Measurements from ENCODE around the gene FBXW8.

DNA sequence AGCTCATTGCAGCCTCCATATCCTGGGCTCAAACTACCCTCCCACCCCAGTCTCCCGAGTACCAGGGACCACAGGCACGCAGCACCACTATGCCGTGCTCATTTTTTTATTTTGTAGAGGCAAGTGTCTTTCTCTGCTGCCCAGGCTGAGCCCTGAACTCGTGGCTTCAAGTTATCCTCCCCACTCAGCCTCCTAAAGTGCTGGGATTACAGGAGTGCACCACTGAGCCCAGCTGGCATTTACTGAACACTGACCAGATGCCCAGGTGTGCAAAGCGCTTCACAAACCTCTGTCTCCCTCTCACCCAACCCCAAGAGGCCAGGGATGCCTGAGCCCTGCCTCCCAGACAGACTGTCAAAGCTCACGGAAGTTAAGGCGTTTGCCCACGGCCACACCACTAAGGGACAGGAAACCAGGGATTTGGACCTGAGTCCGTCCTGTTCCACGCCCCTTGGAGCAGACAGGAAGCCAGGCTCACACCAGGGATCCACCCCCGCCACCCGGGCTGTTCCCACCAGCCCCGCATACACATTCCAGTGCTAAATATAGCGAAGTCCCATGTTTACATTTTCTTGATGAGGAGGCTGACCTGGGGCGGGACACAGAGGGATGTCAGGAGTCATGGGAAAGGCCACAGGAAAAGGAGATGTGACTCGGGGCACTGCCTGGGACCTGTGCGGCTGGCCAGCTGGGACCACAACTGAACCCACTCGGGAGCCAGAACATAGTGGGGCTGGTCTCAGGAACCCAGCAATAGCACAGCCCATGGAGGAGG lies 137.2 kb downstream of the FBXW8 start:
- TF ChIP-seq CTCF (conservative IDR thresholded peaks at IDR 0.05 in 1 of 2, IDR thresholded peaks at IDR 0.05 in 1 of 2; ENCODE audit: extremely low read depth in 1 of 2, insufficient read depth in 1 of 2, low read depth in 1 of 2, low read length in 2 of 2): no peak
- TF ChIP-seq EZH2 (IDR thresholded peaks at IDR 0.05; ENCODE audit: borderline replicate concordance, low read length): no peak

All from mammary epithelial cell (primary cell).